ENCODE data around the gene LRP1B. TPM values are rescaled to one million over a fixed set of nuclear protein-coding genes. Genes with fewer than 3 reads are reported as not detected.
A peak's percentile ranks its signal among the peaks of the same experiment; 100 is the strongest.

Gene LRP1B
- total and polyA plus RNA-seq, 8 donors, result 0.03 to 1.6 (median 0.84) TPM

GRCh38 chr2:141468761-141469160, 662.1 kb downstream of the LRP1B start:
- H3K27ac ChIP-seq, result no peak overlapping the region
- H3K27me3 ChIP-seq, result no peaks in the 10 kb centered on the region
- H3K36me3 ChIP-seq, result no peaks in the 10 kb centered on the region
- H3K4me1 ChIP-seq, result no peaks in the 10 kb centered on the region
- peak; percentile 32 for ATAC-seq
- peak in 1 of 4 donors; percentile 7 for DNase-seq
- intact Hi-C loops (cut with DNase I), result no loop called here
- TF ChIP-seq, protein P1, sequence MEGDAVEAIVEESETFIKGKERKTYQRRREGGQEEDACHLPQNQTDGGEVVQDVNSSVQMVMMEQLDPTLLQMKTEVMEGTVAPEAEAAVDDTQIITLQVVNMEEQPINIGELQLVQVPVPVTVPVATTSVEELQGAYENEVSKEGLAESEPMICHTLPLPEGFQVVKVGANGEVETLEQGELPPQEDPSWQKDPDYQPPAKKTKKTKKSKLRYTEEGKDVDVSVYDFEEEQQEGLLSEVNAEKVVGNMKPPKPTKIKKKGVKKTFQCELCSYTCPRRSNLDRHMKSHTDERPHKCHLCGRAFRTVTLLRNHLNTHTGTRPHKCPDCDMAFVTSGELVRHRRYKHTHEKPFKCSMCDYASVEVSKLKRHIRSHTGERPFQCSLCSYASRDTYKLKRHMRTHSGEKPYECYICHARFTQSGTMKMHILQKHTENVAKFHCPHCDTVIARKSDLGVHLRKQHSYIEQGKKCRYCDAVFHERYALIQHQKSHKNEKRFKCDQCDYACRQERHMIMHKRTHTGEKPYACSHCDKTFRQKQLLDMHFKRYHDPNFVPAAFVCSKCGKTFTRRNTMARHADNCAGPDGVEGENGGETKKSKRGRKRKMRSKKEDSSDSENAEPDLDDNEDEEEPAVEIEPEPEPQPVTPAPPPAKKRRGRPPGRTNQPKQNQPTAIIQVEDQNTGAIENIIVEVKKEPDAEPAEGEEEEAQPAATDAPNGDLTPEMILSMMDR (IDR thresholded peaks at IDR 0.05), result no peak
- no peak overlapping the region for H3K4me3 ChIP-seq
- no peaks in the 10 kb centered on the region for H3K9me3 ChIP-seq

DNA sequence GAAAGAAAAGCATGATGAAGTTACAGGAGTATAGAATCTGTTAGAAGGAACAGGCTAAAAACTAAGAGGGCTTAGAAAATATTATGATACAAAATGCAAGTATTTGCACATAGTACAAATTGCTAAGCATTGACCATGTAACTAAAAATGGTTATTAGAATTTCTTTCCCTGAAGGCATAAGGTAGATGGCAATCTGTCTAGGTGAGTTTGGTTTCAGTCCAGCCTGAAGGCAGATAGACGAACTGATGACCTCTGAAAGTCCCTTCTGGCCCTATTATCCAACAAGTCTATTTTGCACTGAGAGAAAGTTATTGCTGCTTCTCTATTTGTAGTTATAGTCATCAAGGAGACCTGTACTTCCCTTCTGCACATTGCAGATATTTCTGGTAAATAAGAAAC, 663.5 kb downstream of the LRP1B start:
- Histone ChIP-seq H3K9me3 (no peaks in the 10 kb centered on the region), H3K4me1 (no peaks in the 10 kb centered on the region), H3K4me3 (no peak overlapping the region), H3K27ac (no peak overlapping the region), H3K27me3 (no peaks in the 10 kb centered on the region), H3K36me3 (no peaks in the 10 kb centered on the region)
- no peak for ATAC-seq
- intact Hi-C loops (cut with DNase I), result no loop called here
- TF ChIP-seq, protein P1 (IDR thresholded peaks at IDR 0.05), result no peak
- DNase-seq, result no peak

GRCh38 chr2:141464995-141465394, 665.8 kb downstream of the LRP1B start:
- Histone ChIP-seq H3K9me3 (no peaks in the 10 kb centered on the region), H3K4me1 (no peaks in the 10 kb centered on the region)

GRCh38 chr2:141458351-141458750, 672.5 kb downstream of the LRP1B start:
- Histone ChIP-seq H3K9me3 (no peaks in the 10 kb centered on the region), H3K27ac (no peak overlapping the region), H3K4me1 (no peaks in the 10 kb centered on the region), H3K4me3 (no peak overlapping the region), H3K27me3 (no peaks in the 10 kb centered on the region), H3K36me3 (no peaks in the 10 kb centered on the region)
- intact Hi-C loops (cut with DNase I), result no loop called here
- no peak for DNase-seq
- TF ChIP-seq, protein P1 (IDR thresholded peaks at IDR 0.05), result no peak
- ATAC-seq, result no peak

More at GRCh38 chr2:141464995-141465394, 665.8 kb downstream of the LRP1B start:
- intact Hi-C loops (cut with DNase I), result no loop called here
- Histone ChIP-seq H3K4me3 (no peak overlapping the region), H3K27me3 (no peaks in the 10 kb centered on the region), H3K27ac (no peak overlapping the region), H3K36me3 (no peaks in the 10 kb centered on the region)
- ATAC-seq, result no peak
- no peak for DNase-seq
- TF ChIP-seq, protein P1 (IDR thresholded peaks at IDR 0.05), result no peak

DNA sequence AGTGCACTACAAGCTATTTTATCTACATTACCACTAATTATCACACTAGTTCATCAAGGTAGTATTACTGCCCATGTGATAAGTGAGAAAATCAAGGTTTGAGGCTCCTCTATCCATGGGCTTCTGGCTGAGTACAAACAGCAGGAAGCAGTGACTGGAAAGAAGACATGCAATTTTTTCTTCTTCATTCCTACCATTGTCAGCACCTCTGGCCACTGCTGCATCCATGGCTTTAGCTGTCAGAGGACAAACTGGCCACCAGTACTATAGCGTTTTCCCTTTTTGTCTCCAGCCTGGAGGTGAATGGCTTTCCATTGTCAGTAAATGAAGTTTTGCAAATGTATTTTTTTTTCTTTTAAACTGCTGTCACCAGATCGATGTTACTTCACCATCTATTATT, 674.9 kb downstream of the LRP1B start:
- intact Hi-C loops (cut with DNase I), result no loop called here
- Histone ChIP-seq H3K9me3 (no peaks in the 10 kb centered on the region), H3K36me3 (no peaks in the 10 kb centered on the region), H3K4me3 (no peak overlapping the region), H3K4me1 (no peaks in the 10 kb centered on the region), H3K27ac (no peak overlapping the region), H3K27me3 (no peaks in the 10 kb centered on the region)
- DNase-seq, result no peak
- TF ChIP-seq, protein P1 (IDR thresholded peaks at IDR 0.05), result no peak
- no peak for ATAC-seq

All from left lung (tissue), 10 donors.